Measurements from ENCODE around the gene SLC25A14.
A peak's percentile ranks its signal among the peaks of the same experiment; 100 is the strongest.

The SLC25A14 gene

GRCh38 chrX:130385520-130385919 is 45.8 kb downstream of the SLC25A14 start, which contains the start of gene GPR119:
TSS of gene GPR119 (minus strand) at chrX:130385674. CDS start at chrX:130385447, 227 bp downstream.
- DNase-seq: no peak

DNA sequence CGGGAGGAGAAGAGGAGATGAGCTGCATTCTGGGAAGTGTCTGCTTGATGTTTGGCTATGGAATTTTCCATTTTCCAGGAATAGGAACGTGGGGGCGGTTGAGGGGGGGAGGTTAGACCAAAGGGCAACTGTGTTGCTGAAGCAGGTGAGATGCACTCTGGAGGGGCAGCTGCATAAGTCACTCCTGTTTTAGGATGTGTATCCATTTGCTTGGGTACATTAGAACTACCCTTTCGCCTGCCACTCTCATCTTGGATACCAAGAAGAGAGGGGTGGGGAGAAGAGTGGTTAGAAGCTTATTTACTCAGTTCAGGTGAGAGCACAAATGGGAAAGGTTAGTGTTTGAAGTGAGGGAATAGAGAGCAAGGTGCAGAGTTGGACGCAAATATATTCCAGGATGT is 46.7 kb downstream of the SLC25A14 start:
- no peak for DNase-seq

DNA sequence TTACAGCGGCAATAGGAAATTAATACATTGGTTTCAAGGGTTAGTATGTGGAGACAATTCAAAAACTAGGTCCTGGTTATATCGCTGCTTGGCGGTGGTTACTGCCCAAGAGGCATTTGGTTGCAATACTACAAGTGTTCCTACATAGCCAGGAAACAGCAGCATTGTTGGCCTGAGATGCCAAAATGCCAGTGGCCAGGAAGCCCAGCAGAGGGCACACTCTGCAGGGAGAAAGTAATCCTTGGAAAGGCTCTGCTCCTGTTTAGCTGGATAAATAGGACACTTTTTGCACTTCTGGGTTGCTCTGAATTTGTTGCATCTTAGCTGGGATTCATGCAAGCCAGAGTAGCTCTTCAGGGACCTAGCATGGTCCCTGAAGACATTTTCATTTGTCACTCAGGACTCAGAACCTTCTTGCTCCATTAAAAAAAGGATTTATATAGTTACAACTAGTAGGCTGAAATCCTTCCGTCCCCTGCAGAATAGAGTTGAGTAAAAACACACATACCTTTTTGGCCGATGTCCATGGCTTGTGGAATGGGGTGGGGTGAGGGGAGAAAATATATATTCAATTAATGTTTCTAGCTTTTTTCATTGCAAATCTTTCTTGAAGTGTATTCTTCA is 53.8 kb downstream of the SLC25A14 start:
- DNase-seq: peak; percentile 15

DNA sequence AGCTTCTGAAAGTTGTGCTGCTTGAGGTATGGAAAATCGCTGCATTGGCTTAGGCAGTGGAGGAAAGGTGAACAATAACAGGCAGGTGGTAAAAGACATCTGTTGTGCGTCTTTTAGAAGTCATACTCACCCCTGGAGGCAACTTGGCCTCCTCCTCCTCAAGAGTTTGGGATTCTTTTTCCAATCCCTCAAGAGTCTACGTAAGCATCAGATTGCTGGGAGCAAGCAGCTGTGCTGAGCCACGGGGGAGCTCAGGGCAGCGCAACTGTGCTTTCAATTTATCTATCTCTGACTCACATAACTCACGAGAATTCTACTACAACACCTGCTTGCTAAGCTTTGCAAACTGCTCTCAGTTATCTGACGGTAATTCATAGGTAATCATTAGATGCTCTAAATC is 55.6 kb downstream of the SLC25A14 start:
- peak; percentile 26 for DNase-seq

GRCh38 chrX:130401415-130402207 is 61.9 kb downstream of the SLC25A14 start, which contains the start of gene RBMX2:
TSS of gene RBMX2 (plus strand) at chrX:130401987. CDS start at chrX:130402033, 46 bp downstream.
- DNase-seq: peak; percentile 54

DNA sequence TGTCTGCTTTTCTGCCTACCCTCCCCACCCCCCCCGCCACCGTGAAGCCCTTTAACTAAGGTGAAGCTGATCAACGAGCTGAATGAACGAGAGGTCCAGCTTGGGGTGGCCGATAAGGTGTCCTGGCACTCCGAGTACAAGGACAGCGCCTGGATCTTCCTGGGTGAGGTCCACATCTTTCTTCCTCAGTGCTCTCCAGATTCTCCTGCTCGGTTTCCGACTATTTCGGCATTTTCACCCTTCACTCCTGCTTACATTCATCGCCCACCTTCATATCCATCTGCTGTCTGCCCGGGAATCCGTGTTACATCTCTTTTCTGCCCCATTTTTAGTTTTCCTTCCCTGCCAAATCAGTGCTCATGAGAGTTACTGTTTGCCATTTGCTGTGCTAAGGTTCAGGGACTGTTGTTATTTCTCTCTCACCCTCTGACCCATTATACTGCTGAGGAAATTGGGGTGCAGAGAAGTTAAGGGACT is 62.5 kb downstream of the SLC25A14 start:
- no peak for DNase-seq

DNA sequence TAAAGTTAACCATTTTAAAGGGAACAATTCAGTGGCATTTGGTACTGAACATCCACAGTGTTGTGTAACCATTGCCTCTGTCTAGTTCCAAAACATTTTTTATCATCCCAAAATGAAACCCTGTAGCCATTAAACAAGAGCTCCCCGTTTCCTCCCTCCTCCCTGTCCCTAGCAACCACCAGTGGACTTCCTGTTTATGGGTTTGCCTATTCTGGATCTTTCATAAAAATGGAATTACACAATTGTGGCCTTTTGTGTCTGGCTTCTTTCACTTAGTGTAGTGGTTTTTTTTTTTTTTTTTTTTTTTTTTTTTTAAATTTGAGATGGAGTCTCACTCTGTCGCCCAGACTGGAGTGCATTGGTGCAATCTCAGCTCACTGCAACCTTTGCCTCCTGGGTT is 73.7 kb downstream of the SLC25A14 start:
- no peak for DNase-seq

GRCh38 chrX:130414800-130415199 is 75.1 kb downstream of the SLC25A14 start:
- DNase-seq: no peak

GRCh38 chrX:130415201-130415600 is 75.5 kb downstream of the SLC25A14 start:
- no peak for DNase-seq

GRCh38 chrX:130416785-130417184 is 77.1 kb downstream of the SLC25A14 start:
- no peak for DNase-seq

GRCh38 chrX:130418066-130418465 is 78.3 kb downstream of the SLC25A14 start:
- no peak for DNase-seq

DNA sequence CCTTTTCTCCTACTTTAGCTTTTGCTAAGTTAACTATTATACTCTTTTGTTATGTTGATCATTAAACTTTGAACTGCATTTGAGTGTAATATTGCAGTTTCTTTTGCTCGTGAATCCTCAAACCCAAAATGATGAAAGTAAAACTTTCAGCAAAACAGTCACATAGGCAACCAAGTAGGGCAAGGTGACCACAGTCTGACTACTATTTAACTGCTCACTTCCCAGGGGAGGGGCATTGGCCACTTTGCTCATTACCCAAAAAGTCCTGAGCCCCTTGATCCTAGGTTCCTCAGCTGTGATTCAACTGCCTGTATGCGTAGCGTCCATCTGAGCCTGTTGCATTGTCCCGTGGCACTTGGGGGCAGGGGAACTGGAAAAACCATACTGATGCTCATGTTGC is 79.0 kb downstream of the SLC25A14 start:
- DNase-seq: no peak

DNA sequence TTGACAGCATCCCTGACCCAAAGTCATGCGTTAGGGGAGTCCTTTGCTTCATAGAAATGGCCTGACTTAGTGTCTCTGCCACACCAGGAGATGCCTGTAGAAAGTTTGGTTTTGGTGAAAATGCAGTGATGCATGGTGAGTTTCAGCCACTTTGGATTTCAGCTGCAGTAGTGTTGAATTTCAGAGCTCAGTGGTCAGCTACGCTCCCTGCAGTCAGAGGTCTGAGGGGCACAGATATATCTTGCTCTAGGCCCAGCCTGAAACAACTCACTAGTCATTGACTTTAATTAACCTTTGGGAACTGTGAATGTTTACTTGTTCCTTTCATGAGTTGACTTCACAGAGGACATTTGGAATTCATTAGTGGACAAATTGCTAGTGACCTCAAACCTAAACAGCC is 79.5 kb downstream of the SLC25A14 start:
- DNase-seq: no peak
